Measurements from ENCODE around the gene CORO1C. TPM values are rescaled to one million over a fixed set of nuclear protein-coding genes. Genes with fewer than 3 reads are reported as not detected.

CORO1C gene
- polyA plus RNA-seq, 1 donor from 2014 or later = 123 TPM

GRCh38 chr12:108704527-108704926, 26.8 kb downstream of the CORO1C start:
- Histone ChIP-seq H3K9ac (ENCODE audit: low read length) (no peak overlapping the region), H3K79me2 (replicated peaks; ENCODE audit: insufficient read depth, low read length) (peaks cover 45% of the 10 kb centered on the region), H3K4me2 (ENCODE audit: low read length) (no peak overlapping the region), H3K36me3 (ENCODE audit: insufficient read depth, low read length) (no peaks in the 10 kb centered on the region), H2AFZ (ENCODE audit: low read depth, low read length) (no peak overlapping the region), H3K9me3 (ENCODE audit: low read length) (no peaks in the 10 kb centered on the region), H4K20me1 (ENCODE audit: insufficient read depth) (no peaks in the 10 kb centered on the region), H3F3A (ENCODE audit: insufficient read depth, low read length, poor library complexity, severe bottlenecking) (peaks cover 3% of the 10 kb centered on the region), H3K9me2 (ENCODE audit: insufficient read depth, low read length) (no peaks in the 10 kb centered on the region), H3K4me3 (ENCODE audit: low read length) (no peak overlapping the region), H3K27ac (ENCODE audit: low read length) (no peak overlapping the region), H3K27me3 (ENCODE audit: insufficient read depth, low read depth, low read length) (no peaks in the 10 kb centered on the region)
- no peak for TF ChIP-seq CTCF (IDR thresholded peaks at IDR 0.05; ENCODE audit: poor library complexity, severe bottlenecking)
- no peak for TF ChIP-seq EP300 (conservative IDR thresholded peaks at IDR 0.05; ENCODE audit: poor library complexity, severe bottlenecking)
- TF ChIP-seq EZH2 (IDR thresholded peaks at IDR 0.05; ENCODE audit: borderline replicate concordance, insufficient read depth, low read length, poor library complexity, severe bottlenecking) = no peak
- TF ChIP-seq TAF1 (IDR thresholded peaks at IDR 0.05; ENCODE audit: low read depth) = no peak
- TF ChIP-seq MXI1 (conservative IDR thresholded peaks at IDR 0.05; ENCODE audit: poor library complexity, severe bottlenecking) = no peak
- TF ChIP-seq RAD21 (conservative IDR thresholded peaks at IDR 0.05) = no peak
- no peak for TF ChIP-seq REST (IDR thresholded peaks at IDR 0.05; ENCODE audit: borderline replicate concordance)
- no peak for TF ChIP-seq POLR2AphosphoS5 (IDR thresholded peaks at IDR 0.05)
- TF ChIP-seq SMC3 (conservative IDR thresholded peaks at IDR 0.05; ENCODE audit: poor library complexity) = no peak

GRCh38 chr12:108702595-108703320, 28.6 kb downstream of the CORO1C start:
- peak overlapping the region; percentile 51 for H3K9ac ChIP-seq (ENCODE audit: low read length)
- H3K9me3 ChIP-seq (ENCODE audit: low read length) = no peaks in the 10 kb centered on the region
- no peak overlapping the region for H3K4me2 ChIP-seq (ENCODE audit: low read length)
- peaks cover 3% of the 10 kb centered on the region for H3F3A ChIP-seq (ENCODE audit: insufficient read depth, low read length, poor library complexity, severe bottlenecking)
- peaks cover 30% of the 10 kb centered on the region for H3K79me2 ChIP-seq (replicated peaks; ENCODE audit: insufficient read depth, low read length)
- no peaks in the 10 kb centered on the region for H3K27me3 ChIP-seq (ENCODE audit: insufficient read depth, low read depth, low read length)
- H2AFZ ChIP-seq (ENCODE audit: low read depth, low read length) = no peak overlapping the region
- peaks cover 8% of the 10 kb centered on the region for H3K36me3 ChIP-seq (ENCODE audit: insufficient read depth, low read length)
- no peaks in the 10 kb centered on the region for H3K9me2 ChIP-seq (ENCODE audit: insufficient read depth, low read length)
- TF ChIP-seq RAD21 (conservative IDR thresholded peaks at IDR 0.05) (no peak), REST (IDR thresholded peaks at IDR 0.05; ENCODE audit: borderline replicate concordance) (no peak), TAF1 (IDR thresholded peaks at IDR 0.05; ENCODE audit: low read depth) (no peak), SMC3 (conservative IDR thresholded peaks at IDR 0.05; ENCODE audit: poor library complexity) (no peak), EP300 (conservative IDR thresholded peaks at IDR 0.05; ENCODE audit: poor library complexity, severe bottlenecking) (no peak), EZH2 (IDR thresholded peaks at IDR 0.05; ENCODE audit: borderline replicate concordance, insufficient read depth, low read length, poor library complexity, severe bottlenecking) (no peak), MXI1 (conservative IDR thresholded peaks at IDR 0.05; ENCODE audit: poor library complexity, severe bottlenecking) (no peak), CTCF (IDR thresholded peaks at IDR 0.05; ENCODE audit: poor library complexity, severe bottlenecking) (no peak)
- H3K4me3 ChIP-seq (ENCODE audit: low read length) = peak overlapping the region; percentile 38
- H3K27ac ChIP-seq (ENCODE audit: low read length) = peak overlapping the region; percentile 71
- no peaks in the 10 kb centered on the region for H4K20me1 ChIP-seq (ENCODE audit: insufficient read depth)
